ENCODE measurements around the gene NANOGP8. TPM values are rescaled to one million over a fixed set of nuclear protein-coding genes. Genes with fewer than 3 reads are reported as not detected.

NANOGP8 gene
- total RNA-seq, 1 experiment from 2014 or later: not detected

DNA sequence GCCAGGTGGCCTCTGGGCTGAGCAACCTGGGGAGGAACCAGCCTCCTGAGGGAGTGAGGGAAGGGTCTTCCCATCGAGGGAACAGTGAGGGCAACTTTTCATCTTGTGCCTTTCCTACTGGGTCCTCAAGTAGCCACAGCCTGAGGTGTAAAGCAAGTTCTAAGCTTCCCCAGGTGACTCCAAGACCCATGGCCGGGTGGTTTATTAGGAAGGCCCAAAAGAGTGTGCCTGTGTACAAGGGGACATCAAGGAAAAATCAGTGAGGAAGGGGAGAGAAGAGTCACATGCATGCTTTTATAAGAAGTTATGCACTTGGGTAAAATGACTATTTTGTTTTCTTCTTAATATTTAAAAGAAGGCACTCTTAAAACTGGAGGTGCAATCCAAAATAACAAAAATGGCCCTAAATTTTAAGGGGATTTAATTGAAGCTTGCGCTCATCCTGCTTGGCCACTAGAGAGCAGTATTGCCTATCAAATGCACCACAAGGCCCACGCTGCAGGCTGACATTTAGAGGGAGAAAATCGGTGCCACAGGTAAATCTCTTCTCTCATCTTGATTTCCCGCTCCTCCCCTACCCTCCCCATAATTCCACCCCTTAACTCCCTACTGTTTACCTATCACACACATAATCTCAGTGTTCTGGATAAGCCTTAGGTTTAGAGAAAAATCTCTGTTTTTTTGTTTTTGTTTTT, 6.7 kb downstream of the NANOGP8 start:
- intact Hi-C loops (cut with micrococcal nuclease; ENCODE audit: unreplicated experiment): loop anchor here (1.0 to 5.0 kb wide), 4 partner anchors 210 to 1329 kb away; no protein-coding TSS in a partner anchor
- peak; percentile 69 for DNase-seq (ENCODE audit: low spot score)
- ChIA-PET POLR2A (ENCODE audit: low non-redundant PET) (no interaction called here), CTCF (interaction anchor here (1.9 kb wide), 1 partner anchor 366 kb away, joined by 12 read pairs; no protein-coding TSS in a partner anchor)
- no TSS peak for BruUV-seq (replicated peaks)
- H3K36me3 ChIP-seq (ENCODE audit: insufficient read depth, low read length, poor library complexity, severe bottlenecking): no peaks in the 10 kb centered on the region
- no peak overlapping the region for H3K4me3 ChIP-seq (ENCODE audit: low read depth, low read length, poor library complexity, severe bottlenecking)
- H3K4me1 ChIP-seq (ENCODE audit: insufficient read depth, low read length, poor library complexity, severe bottlenecking): no peaks in the 10 kb centered on the region
- peak; percentile 85 for TF ChIP-seq CTCF (conservative IDR thresholded peaks at IDR 0.05; ENCODE audit: low read depth, low read length)
- TF ChIP-seq EZH2 (IDR thresholded peaks at IDR 0.05; ENCODE audit: borderline replicate concordance, low read depth, low read length, poor library complexity, severe bottlenecking): no peak
- no peaks in the 10 kb centered on the region for H3K27me3 ChIP-seq (replicated peaks; ENCODE audit: insufficient read depth, low read depth, low read length, poor library complexity)
- no peaks in the 10 kb centered on the region for H3K9me3 ChIP-seq (ENCODE audit: low read depth, low read length, poor library complexity, severe bottlenecking)
- no peak overlapping the region for H3K27ac ChIP-seq (ENCODE audit: low read depth, low read length, poor library complexity, severe bottlenecking)

DNA sequence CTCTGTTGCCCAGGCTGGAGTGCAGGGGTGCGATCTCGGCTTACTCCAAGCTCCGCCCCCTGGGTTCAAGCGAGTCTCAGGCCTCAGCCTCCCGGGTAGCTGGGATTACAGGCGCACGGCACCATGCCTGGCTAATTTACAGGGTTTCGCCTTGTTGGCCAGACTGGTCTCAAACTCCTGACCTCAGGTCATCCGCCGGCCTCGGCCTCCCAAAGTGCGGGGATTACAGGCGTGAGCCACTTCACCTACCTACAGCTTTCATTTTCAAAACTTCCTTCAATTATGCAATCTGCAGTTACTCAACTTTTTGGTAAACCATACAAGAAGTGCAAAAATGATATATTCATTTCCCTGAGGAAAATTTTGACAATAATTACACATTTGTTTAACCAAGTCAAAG, 14.0 kb downstream of the NANOGP8 start:
- POLR2A ChIA-PET (ENCODE audit: low non-redundant PET): no interaction called here
- CTCF ChIA-PET: no interaction called here
- no TSS peak for BruUV-seq (replicated peaks)

DNA sequence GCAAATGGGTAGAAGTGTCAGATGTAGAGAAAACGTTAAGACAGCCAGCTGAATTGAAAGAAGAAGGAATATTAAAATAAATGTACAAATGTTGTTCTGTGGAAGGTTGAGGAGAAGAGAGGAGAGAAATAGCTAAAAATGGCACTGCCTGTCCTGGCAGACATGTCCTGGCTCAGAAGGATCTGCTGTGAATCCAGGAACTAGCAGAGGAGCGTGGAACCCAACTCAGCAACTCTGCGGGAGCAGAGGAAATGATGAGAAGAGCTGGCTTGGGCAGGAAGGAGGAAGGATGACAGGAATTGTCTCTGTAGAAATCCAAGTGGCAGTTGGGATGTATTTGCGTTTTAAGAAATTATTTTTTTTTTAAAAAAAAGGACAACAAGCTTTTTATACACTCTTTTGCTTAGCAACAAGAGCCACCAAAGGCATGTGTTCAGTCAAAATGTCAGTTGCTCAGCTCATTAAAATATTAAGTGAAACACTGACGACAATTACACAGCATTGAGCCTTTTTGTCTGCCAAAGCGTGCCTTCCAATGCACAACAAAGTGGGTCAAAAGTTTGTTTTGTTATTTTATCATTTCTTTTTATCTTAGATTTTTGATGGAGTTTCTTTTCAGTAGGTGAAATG, 16.1 kb downstream of the NANOGP8 start:
- no peaks in the 10 kb centered on the region for H3K36me3 ChIP-seq (ENCODE audit: insufficient read depth, low read length, poor library complexity, severe bottlenecking)
- H3K4me1 ChIP-seq (ENCODE audit: insufficient read depth, low read length, poor library complexity, severe bottlenecking): no peaks in the 10 kb centered on the region
- TF ChIP-seq CTCF (conservative IDR thresholded peaks at IDR 0.05; ENCODE audit: low read depth, low read length) (no peak), EZH2 (IDR thresholded peaks at IDR 0.05; ENCODE audit: borderline replicate concordance, low read depth, low read length, poor library complexity, severe bottlenecking) (no peak)
- no peak for DNase-seq (ENCODE audit: low spot score)
- H3K27me3 ChIP-seq (replicated peaks; ENCODE audit: insufficient read depth, low read depth, low read length, poor library complexity): no peaks in the 10 kb centered on the region
- intact Hi-C loops (cut with micrococcal nuclease; ENCODE audit: unreplicated experiment): no loop called here
- no peak overlapping the region for H3K27ac ChIP-seq (ENCODE audit: low read depth, low read length, poor library complexity, severe bottlenecking)
- H3K9me3 ChIP-seq (ENCODE audit: low read depth, low read length, poor library complexity, severe bottlenecking): no peaks in the 10 kb centered on the region
- ChIA-PET CTCF (no interaction called here), POLR2A (ENCODE audit: low non-redundant PET) (no interaction called here)
- no TSS peak for BruUV-seq (replicated peaks)
- no peak overlapping the region for H3K4me3 ChIP-seq (ENCODE audit: low read depth, low read length, poor library complexity, severe bottlenecking)

More for the DNA sequence above, 14.0 kb downstream of the NANOGP8 start:
- H3K4me3 ChIP-seq (ENCODE audit: low read depth, low read length, poor library complexity, severe bottlenecking): no peak overlapping the region
- no peaks in the 10 kb centered on the region for H3K9me3 ChIP-seq (ENCODE audit: low read depth, low read length, poor library complexity, severe bottlenecking)
- H3K27me3 ChIP-seq (replicated peaks; ENCODE audit: insufficient read depth, low read depth, low read length, poor library complexity): no peaks in the 10 kb centered on the region
- no peak overlapping the region for H3K27ac ChIP-seq (ENCODE audit: low read depth, low read length, poor library complexity, severe bottlenecking)
- H3K4me1 ChIP-seq (ENCODE audit: insufficient read depth, low read length, poor library complexity, severe bottlenecking): no peaks in the 10 kb centered on the region
- TF ChIP-seq CTCF (conservative IDR thresholded peaks at IDR 0.05; ENCODE audit: low read depth, low read length) (no peak), EZH2 (IDR thresholded peaks at IDR 0.05; ENCODE audit: borderline replicate concordance, low read depth, low read length, poor library complexity, severe bottlenecking) (no peak)
- no peak for DNase-seq (ENCODE audit: low spot score)
- intact Hi-C loops (cut with micrococcal nuclease; ENCODE audit: unreplicated experiment): no loop called here
- H3K36me3 ChIP-seq (ENCODE audit: insufficient read depth, low read length, poor library complexity, severe bottlenecking): no peaks in the 10 kb centered on the region

All from A673 (cell line).